Endothelial cell of umbilical vein (primary cell): ENCODE data around the gene ETV6.

Experiments
- CTCF ChIP-seq, 2 donors: IDR thresholded peaks; 1 replicate in 1 of 2; 2 replicates in 1 of 2; pipeline ENCODE4 v1.5.1; 2011; ENCODE audit warnings: low read length in 2 of 2, mild to moderate bottlenecking in 2 of 2, moderate library complexity in 2 of 2, control low read depth in 1 of 2, inconsistent platforms in 1 of 2, low read depth in 1 of 2; ENCODE audit not compliant: insufficient read depth in 1 of 2; ENCODE audit errors: extremely low read depth in 1 of 2
- EZH2 ChIP-seq: IDR thresholded peaks from 2 replicates; pipeline ENCODE4 v1.6.1; 2012; ENCODE audit warnings: borderline replicate concordance, low read depth, mild to moderate bottlenecking, moderate library complexity, low read length, inconsistent platforms; ENCODE audit not compliant: severe bottlenecking
- JUN ChIP-seq: IDR thresholded peaks from 2 replicates; pipeline ENCODE4 v1.6.1; 2011; ENCODE audit warnings: borderline replicate concordance, low read depth; ENCODE audit not compliant: insufficient read length, insufficient read depth
- POLR2A ChIP-seq: IDR thresholded peaks from 2 replicates; pipeline ENCODE4 v1.6.1; 2012; ENCODE audit warnings: low read depth, mild to moderate bottlenecking, control low read depth, low read length
- POLR2AphosphoS5 ChIP-seq: IDR thresholded peaks from 2 replicates; pipeline ENCODE4 v1.6.1; 2012; ENCODE audit warnings: low read depth, mild to moderate bottlenecking, control low read depth, low read length, moderate library complexity; ENCODE audit not compliant: insufficient read depth

- TF ChIP-seq CTCF (IDR thresholded peaks at IDR 0.05; ENCODE audit: extremely low read depth in 1 of 2, insufficient read depth in 1 of 2, low read depth in 1 of 2, low read length in 2 of 2) (no peak), JUN (no peak), POLR2A (no peak), POLR2AphosphoS5 (no peak), EZH2 (no peak)
Observed at GRCh38 chr12:11615481-11615880, 34.0 kb upstream of the ETV6 start.
